GM23248 (cell line): ENCODE data around the gene ACTG1.

Experiments
- EZH2 ChIP-seq: fragments of 200-600 bp; sonication (generic); IDR thresholded peaks from 2 replicates; pipeline ENCODE4 v1.6.1; 2018; ENCODE audit warnings: antibody characterized with exemption, mild to moderate bottlenecking; ENCODE audit not compliant: insufficient read depth, poor library complexity, severe bottlenecking
- EZH2phosphoT487 ChIP-seq: fragments of 200-600 bp; sonication (generic); IDR thresholded peaks from 2 replicates; pipeline ENCODE4 v1.6.1; 2018; ENCODE audit warnings: antibody characterized with exemption, moderate library complexity, mild to moderate bottlenecking, low read depth; ENCODE audit not compliant: insufficient read depth

GRCh38 chr17:81508639-81509206 lies 3.9 kb downstream of the ACTG1 start:
- TF ChIP-seq EZH2phosphoT487 (no peak), EZH2 (no peak)
